ENCODE measurements around the gene STX8.

Gene STX8

GRCh38 chr17:9332132-9332494 lies 243.5 kb downstream of the STX8 start:
- no peak for DNase-seq

DNA sequence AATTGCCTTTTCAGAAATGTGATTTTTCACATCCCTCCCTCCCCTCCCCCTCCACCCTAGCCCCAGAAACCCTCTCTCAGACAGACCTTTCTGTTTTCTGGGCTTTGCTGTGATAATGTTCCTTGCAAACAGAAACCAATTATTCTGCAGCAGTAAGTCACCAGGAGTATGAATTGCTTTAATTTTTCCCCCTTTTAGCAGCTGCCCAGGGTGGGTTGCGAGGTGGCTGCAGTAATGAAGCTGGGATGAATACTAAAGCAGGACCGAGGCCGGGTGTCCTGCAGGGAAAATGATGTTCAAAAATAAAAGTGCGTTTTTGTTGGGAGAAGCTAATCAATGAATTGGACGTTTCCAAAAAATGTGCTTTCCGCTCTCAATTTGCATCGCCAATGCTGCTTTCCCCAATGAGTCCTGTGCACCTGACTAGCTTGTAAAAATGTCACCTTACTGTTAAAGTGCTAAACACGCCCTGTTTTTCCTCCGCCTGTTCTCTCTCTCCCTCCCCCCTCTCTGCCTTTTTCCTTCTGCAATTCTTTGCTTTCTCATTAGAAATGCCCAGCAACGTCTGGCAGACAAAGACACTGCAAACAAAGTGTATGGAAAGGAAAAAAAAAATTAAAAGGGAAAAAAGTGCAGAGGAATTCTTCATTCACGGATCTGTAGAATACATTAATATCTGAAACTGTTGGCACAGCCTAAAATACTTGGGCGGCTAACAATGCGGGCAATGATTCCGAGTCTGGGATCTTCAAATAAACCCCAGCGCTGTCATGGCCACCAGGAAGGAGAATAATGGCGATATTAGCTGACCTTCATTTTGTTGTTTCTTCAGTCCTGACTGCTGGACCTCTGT lies 244.1 kb downstream of the STX8 start:
- DNase-seq = no peak

GRCh38 chr17:9330611-9331271 lies 244.9 kb downstream of the STX8 start:
- DNase-seq = no peak

GRCh38 chr17:9330141-9330540 lies 245.5 kb downstream of the STX8 start:
- no peak for DNase-seq

DNA sequence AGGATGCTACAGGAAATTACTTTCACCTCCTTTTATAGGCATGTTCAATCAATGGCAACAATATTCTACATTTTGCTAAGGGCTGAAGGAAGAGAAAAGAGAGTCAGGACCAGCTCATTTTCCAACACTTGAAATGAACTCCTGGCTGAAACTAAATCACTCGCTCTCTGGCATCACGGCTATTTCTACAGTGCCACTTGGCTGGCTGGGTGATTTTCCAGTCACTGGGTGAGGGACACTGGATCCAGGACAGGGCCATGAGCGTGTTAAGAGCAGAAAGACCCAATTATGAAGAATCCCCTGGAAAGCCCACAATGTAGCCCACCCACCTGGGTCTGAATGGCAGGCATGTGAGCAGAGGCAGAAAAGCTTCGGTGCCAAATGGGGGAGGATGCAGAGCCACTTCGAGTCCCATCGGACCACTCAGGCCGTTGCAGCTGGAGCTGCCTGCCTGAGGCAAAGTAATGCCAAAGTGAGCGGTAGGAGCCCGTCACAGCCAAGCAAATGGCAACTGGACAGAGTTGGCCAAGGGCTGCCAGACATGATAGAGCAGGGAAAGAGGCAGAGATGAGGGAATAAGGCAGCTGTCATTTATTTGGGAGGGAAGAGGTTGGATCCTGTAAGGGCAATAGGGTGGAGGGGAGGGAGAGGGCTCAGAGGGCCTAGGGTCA lies 246.2 kb downstream of the STX8 start:
- DNase-seq = no peak

DNA sequence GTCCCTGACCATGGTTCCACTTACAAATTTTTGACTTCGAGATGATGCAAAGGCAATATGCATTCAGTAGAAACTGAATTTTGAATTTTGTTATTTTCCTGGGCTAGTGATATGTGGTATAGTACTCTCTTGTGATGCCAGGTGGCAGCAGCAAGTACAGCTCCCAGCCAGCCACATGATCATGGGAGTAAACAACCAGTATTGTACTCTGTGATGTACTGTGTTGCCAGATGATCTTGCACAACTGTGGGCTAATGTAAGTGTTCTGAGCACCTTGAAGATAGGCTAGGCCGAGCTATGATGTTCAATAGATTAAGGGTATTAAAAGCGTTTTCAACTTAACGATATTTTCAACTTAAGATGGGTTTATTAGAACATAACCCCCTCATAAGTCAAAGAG lies 250.8 kb downstream of the STX8 start:
- DNase-seq = no peak

- no peak for DNase-seq
Observed at GRCh38 chr17:9322326-9322725, 253.3 kb downstream of the STX8 start.

DNA sequence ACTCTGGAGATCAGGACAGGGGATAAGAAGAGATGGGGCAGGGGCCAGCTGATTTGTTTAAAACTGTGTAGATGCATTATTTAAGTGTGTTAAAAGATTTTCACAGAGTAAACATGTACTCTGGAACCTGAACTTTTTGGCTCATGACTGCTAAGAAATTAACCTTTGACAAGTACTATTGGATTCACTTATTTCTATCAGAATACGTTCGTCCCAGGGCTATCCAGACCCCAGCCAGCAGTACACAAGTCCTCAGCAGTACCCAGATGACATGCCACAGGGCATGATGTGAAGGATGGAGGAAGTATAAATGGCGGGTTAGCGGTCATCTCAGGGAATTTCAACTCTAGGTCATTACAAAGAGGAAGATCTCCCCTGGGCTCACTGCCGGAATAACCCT lies 253.7 kb downstream of the STX8 start:
- no peak for DNase-seq

DNA sequence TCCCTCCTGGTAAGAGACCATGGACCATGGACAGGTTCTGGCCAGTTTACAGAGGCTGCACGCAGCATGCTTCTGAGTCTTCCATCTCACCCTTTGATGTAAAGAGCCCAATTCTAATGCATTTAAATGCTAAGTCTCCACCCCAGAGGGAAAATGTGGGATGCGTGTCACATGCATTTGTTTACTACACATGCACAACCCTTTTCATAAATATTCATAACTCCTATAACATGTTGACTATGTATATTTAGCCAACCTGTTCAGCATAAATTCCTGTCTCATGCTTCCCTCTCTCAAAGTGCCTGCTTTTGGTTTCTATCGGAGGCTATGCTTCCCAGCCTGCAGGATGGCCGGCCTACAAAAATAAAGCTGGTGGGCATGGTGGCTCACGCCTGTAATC lies 260.3 kb downstream of the STX8 start:
- no peak for DNase-seq

DNA sequence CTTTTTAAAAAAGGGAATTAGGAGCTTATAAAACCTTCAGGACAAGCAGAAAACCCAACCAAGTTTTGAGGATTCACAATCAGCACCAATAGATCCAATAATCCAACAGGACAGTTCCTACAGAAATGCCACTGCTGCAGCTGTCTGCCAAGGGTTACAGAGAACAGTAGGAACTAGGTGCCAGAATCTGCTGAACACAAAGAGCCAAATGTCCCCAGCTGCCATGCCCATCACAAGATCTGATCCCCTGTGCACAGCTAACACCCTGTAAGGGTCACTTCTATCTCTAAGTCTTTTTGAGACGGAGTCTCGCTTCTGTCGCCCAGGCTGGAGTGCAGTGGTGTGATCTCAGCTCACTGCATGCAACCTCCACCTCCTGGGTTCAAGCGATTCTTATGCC lies 262.3 kb downstream of the STX8 start:
- no peak for DNase-seq

GRCh38 chr17:9309216-9309615 lies 266.4 kb downstream of the STX8 start:
- no peak for DNase-seq

DNA sequence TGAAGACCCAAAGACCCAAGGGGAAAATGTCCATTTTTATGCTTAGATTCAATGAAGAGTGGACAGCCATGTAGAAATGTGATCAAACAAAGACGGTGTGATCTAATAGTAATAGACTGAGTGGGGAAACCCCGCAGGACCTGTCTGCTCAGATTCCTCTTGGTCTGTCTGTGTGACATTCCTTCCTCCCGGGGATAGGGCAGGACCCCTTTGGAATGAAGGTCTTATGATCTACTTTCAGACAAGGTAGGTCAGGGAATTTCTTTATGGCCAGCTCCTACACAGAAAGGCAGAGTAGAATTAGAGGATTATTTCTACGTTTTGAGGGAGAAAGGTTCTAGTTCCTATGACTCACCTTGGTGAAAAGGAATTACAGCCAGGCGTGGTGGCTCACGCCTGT lies 267.6 kb downstream of the STX8 start:
- no peak for DNase-seq

DNA sequence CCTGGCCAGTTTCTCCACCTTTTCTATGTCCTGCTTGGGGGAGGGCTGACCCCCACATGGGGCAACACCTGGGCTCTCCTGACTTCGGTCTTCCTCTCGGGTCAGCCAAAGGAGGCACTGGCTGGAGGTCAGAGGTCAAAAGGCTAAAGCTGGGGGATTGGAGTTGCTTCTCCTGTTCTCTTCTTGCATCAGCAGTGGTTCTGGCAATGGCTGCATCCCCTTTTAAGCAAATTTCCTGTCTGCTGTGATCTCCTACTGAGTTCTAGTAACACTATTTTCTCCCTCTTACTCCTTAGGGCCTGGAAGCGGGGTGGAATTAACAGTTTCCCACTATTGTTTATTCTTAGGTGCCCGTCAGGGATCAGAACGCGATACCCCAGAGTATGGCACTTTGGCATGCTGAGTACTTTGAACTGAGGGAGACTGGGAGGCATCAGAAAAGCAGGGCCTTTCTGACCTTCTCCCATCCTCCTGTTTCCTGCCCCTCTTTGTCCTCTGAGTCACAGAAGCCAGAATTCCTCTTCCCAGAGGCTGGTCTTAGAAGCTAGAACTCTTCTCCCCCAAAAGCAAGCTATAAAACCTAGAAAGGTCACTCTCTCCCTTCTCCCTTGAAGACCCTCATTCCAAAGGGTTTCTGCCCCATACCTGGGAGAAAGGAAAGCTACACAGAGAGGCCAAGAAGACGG lies 268.2 kb downstream of the STX8 start:
- DNase-seq = no peak

DNA sequence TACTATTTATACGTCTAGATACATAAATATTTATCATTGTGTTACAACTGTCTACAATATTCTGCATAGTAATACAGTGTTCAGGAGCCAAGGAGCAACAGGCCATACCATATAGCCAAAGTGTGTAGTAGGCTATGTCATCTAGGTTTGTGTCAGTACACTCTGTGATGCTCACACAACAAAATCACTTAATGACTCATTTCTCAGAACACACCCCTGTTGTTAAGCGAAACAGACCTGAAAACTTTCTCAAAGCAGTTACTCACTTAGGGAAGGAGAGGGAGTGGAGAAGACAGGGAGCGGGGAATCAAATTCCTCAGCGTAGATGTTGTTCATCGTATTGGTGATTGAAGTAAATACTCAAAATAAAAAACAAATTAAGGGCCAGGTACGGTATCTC lies 269.5 kb downstream of the STX8 start:
- DNase-seq = no peak

- no peak for DNase-seq
Observed at GRCh38 chr17:9299695-9300094, 275.9 kb downstream of the STX8 start.

DNA sequence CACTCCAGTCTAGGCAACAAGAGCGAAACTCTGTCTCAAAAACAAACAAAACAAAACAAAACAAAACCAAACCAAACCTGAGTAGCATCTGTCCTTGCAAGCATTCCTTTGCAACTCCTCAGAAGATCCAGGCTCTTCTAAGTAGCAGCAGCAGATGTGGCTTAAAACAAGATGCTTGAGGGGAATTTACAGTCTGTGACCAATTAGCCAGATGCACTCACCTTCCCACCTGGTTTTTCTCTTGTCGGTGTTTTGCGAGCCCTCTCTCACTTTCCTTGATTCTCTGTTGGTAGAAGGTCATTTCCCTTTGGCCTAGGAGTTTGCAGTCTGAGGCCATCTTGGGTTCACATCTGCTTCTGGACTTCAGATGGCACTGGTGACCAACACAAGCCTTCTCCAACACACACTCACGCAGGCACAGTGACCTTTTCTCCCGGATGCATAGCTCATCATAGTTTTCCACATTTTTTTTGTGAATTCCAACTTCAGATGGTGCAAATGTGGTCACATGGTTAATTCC lies 276.8 kb downstream of the STX8 start:
- DNase-seq = no peak

- no peak for DNase-seq
Observed at GRCh38 chr17:9298135-9298534, 277.5 kb downstream of the STX8 start.

DNA sequence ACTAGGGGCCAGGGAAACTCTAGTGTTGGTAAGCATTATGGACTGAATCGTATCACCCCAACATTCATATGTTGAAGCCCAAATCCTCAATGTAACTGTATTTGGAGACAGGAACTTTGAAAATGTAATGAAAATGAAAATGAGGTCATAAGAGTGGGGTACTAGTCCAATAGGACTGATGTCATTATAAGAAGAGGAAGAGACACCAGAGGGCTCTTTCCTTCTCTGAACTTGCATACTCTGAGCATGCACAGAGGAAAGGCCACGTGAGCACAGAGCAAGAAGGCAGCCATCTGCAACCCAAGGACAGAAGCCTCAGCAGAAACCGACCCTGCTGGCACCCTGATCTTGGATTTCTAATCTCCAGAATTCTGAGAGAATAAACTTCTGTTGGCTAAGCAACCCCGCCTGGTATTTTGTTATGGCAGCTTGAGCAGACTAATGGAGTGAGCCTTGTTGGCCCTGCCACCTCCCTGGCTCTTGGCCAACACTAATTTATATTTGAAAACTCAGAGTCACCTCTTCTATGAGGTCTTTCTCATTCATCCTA lies 280.9 kb downstream of the STX8 start:
- no peak for DNase-seq

DNA sequence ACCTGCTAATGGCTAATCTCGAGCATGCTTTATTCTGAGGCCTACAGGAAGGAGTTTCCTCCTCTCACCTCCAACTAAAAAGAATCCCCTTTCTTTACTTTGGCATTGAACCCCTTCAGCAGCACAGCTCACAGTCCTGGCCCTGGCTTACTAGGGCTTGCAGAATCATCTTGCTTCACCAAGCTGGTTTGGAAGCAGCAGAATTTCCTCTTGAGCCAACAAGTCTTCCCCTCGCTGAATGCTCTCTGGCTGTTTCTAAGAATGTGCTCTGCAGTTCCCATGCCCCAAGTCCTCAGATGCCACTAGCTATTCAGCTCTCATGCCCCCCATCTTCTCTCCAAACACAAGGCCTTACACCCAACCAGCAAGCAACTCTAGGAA lies 283.1 kb downstream of the STX8 start:
- no peak for DNase-seq

DNA sequence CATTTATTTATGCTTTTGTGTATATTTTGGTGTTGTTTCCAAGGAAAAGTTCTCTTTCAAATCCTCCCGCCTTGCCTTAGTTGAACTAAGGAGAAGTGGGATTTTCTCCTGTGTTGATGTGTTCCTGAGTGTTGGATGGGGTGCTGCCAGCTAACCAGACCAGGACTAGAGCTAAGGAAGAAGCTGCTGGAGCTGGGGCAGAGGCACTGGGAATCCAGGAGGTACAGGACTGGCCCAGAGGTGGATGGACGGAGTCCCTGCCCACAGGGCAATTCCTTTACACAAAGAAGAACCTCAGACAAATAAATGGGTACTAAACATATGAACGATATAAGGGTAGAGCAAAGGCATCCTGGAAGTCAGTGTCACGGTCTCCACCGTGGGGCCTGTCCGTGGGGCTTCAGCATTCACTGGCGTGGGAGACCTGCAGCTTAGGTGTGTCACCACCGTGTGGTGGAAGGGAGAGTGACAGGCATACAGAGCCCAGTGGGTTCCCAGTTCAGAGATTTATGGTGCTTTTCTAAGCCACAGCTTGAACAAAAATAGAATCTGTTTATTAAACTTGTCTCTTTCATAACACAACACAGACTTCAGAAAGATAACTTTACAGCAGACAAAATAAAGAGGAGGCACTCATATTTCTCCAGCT lies 283.6 kb downstream of the STX8 start:
- no peak for DNase-seq

DNA sequence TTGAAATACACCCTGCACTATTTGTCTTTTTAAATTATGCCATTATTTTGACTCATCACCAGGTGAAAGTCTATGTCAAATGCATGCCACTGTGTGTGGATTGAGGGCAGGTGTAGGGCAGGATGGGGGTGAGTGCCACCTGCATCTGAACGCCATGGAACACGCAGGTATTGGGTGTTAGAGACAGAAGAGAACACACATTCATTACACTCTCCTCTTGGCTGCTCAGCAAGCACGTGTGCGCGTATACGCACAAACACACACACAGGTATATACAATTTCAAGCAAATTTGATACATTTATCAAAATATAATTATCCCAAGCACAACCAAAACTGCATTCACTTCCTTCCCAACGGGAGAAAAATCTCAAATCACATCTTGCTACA lies 285.4 kb downstream of the STX8 start:
- no peak for DNase-seq

DNA sequence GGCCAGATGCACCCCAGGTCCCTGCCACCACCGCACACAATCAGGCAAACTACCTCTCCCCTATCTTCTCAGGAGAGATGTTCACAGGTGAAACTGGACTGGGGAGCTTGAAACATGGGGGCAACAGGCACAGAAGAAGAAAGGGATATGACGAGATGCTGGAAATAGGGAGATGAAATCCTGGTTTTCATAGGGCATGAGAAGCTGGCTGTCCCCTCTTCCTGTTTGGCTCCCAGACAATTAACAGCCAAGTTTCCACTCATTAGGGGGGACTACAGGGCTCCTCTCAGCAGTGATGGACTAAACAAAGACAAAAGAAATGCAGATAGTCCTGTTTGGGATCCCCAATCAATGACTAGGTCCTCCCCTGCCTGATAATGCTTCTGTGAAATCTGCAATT lies 288.3 kb downstream of the STX8 start:
- DNase-seq = no peak

GRCh38 chr17:9286434-9286833 lies 289.2 kb downstream of the STX8 start:
- DNase-seq = no peak
